Activated CD4-positive, alpha-beta T cell treated with anti-CD3 and anti-CD28 coated beads, Interleukin-2, amount 50 U/mL, for 48 hours (primary cell): Measurements from ENCODE around the gene CNIH3.

Experiments
- DNase-seq, 2 experiments: peaks; one replicate each; pipeline ENCODE4 v3.0.0-alpha.2; 2020

CNIH3 gene

GRCh38 chr1:224782281-224783000, 166.3 kb downstream of the CNIH3 start:
- DNase-seq = no peak

DNA sequence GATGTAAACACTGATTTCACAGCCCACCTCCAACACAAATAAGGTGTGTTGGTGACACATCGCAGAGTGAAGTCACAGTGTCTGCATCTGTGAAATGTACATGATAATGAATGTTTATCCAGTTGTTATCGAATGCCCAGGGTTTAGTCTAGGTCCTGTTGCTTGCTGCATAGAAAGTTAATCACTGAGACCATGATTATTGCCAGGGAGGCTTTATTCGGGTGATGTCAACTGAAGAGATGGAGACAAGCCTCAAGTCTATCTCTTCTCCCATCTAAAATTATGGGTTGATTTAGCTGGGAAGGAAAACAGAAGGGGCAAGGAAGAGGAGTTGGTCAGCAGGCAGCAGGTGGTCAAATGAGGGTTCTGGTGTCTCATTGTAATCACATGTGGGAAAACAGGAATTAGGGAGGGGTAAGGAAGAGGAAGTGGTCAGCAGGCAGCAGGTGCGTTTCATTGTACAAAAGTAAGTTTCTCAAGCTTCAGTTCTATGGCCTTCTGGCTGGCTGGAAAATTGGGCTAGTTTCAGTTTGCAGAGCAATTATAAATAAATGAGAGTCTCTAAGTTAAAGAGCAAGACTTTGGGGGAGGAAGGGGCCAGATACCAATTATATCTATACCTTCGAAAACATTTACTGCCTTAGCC, 167.0 kb downstream of the CNIH3 start:
- DNase-seq = no peak

DNA sequence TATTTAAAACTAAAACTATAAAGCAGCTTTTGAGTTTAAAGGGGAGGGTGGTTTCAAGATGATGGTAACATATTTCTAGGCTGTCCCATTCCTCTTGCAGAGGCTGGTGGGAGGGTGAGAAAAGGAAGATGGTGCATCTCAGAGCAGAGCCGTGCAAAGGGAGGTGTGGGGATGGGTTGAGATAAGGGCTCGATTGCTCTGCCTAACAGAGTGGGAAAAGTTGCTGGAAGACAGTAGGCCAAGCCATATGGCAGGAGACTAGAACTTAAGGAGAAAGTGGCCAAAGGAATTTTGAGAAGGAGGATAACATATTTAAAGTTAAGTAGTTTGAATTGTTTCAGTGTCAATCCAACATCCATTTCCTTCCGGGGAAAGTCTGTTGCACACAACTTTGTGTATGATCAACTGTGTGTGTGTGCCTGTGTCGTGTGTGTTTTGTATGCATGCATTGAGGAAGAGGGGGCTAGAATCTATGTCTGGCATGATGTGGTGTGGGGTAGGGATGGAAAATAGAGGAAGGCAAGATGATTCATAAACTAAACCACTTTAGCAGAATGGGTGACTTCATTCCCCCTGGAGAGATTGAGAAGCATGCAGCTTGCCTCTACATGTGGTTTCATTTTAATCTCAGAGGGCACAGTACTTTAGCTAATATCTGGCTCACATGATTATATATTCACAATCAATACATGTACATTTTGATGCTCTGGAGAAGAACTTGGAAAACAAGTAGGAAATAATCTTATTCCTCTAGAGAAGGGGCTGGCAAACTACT, 168.3 kb downstream of the CNIH3 start:
- no peak for DNase-seq

DNA sequence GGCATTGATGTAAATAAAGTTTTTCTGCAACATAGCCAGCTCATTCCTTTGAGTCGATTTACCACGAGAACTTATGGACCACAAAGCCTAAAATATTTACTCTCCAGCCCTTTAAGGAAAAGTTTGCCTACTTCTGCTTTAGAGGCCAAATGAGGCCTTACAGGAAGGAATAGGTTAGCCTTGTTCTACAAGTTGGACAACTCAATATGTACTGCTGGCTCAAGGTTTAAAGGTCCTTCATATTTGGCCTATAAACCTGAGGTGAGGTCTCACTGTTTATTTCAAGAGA, 168.9 kb downstream of the CNIH3 start:
- DNase-seq = no peak

- DNase-seq = no peak
Observed at GRCh38 chr1:224785622-224786021, 169.5 kb downstream of the CNIH3 start.

DNA sequence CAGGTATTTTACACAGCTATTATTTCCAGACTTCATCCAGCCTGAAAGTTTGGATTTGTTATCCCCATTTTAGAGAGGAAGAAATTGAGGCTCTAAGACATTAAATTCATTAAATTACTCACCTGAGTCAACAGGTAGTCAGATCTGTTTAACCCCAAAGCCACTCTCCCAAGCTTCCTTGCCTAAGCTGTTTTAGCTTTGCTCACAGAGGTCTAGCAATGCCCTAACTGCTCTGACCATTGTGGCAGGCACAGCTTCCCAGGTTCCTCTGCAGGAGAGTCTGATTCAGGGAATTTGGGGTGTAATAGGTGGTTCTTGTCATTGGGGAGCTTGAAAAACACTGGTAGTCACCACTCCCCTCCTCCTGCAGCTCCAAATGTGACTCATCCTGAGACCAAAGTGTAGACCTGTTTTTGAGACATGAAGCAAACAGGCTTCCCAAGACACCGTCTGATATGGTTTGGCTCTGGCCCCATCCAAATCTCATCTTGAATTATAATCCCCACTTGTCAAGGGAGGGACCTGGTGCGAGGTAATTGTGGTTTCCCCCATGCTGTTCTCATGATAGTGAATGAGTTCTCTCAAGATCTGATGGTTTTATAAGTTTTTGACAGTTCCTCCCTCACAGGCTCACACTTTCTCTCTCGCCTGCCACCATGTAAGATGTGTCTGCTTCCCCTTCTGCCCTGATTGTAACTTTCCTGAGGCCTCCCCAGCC, 170.6 kb downstream of the CNIH3 start:
- no peak for DNase-seq

DNA sequence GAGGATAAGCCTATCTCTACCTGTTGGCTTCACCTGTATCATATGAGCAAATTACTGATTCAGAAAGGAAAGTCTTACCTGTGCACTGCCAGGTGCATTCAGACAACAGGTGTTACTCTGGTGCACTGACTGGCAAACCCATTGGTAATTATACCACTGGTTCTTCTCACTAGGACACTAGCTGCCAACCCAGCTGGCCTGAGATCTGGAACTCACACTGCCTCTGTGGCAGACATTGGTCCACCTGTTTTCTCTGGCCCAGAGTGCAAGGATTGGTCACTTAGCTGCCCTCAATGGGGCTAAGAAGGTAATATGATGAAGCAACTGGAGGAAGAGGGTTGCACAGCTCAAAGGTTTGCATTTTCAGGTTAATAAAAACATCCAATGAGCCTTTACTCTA, 173.2 kb downstream of the CNIH3 start:
- no peak for DNase-seq
